ENCODE measurements around the gene VOPP1.

GRCh38 chr7:55436457-55436856, 135.8 kb downstream of the VOPP1 start:
- TF ChIP-seq CTCF (IDR thresholded peaks at IDR 0.05) (no peak), POLR2A (IDR thresholded peaks at IDR 0.05) (no peak)

Measured in uterus (tissue), 2 donors.